ENCODE results near the gene C11orf52. TPM values are rescaled to one million over a fixed set of nuclear protein-coding genes. Genes with fewer than 3 reads are reported as not detected.
A peak's percentile ranks its signal among the peaks of the same experiment; 100 is the strongest.

C11orf52 gene
- total and polyA plus RNA-seq, 2 of the 4 experiments (the other 2 are of a cell fraction), result 0.90 to 1.1 TPM

DNA sequence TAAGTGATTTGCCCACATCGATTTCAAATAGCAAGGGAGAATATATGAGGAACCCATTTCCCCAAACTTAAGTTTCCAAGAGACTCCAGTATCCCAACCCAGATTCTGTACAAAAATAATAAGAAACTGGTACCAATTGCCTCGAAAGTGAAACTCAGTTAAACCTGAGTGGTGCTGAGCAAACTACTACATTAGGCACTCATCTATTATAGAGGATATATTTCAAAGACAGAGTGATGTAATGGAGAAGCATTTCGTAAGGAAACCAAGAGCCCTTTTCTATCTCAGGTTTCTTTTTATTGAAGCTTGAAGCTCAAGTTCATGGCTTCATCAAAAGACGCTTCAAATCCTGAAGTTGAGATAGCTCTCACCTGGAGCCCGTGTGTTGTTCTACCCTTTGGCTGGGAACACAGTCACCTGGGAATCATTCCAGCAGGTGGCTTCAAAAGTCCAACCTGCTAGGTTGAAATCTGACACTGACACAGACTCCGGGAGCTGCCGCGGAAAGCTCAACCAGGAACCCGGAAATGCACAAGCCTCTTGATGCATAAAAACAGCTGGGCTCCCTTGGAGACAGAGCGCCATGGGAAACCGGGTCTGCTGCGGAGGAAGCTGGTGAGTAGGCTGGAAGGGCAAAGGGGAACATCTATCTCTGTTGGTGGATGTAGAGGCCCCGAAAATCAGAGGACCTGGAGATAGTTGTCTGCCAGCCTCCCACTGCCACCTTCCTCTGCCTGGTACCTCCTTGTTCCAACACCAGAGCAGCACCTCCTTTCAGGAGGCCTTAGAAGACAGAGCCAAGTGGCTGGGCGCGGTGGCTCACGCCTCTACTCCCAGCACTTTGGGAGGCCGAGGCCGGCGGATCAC lies at the start of gene C11orf52 (continued):
- no peak for TF ChIP-seq RFX5 (IDR thresholded peaks at IDR 0.05; ENCODE audit: low read depth, low read length)
- TF ChIP-seq RAD21 (IDR thresholded peaks at IDR 0.05; ENCODE audit: low read length), result no peak
- no peak for TF ChIP-seq CEBPB (IDR thresholded peaks at IDR 0.05; ENCODE audit: low read depth, low read length)
- TF ChIP-seq MAFK (IDR thresholded peaks at IDR 0.05; ENCODE audit: low read depth, low read length), result no peak
- no peak for TF ChIP-seq SMC3 (IDR thresholded peaks at IDR 0.05; ENCODE audit: low read depth, low read length)

DNA sequence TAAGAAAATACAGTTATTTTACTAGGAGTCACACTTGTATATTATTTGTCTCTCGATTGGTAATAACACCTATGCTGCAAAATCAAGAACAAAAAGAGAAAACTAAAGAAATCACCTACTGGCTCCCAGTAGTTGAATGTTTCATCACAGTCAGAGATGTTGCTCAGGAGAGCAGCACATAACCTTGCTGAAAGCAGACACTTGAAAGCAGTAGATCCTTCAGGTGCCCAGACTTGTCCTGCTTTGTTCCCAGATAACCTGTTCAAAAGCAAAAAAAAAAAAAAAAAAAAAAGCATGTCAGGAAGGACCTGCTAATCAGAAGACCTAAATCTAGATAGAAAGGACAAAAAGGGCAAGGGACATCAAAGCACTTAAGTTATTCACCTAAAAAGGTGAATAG lies 48.6 kb upstream of the C11orf52 start:
- Histone ChIP-seq H4K8ac (ENCODE audit: low read depth in 2 of 2, low read length in 2 of 2) (no peak overlapping the region; a peak in 1 of 4 replicates), H3K14ac (replicated peaks; ENCODE audit: low read depth, low read length) (no peak overlapping the region), H2AK5ac (ENCODE audit: low read depth, low read length) (no peak overlapping the region), H3K4me3 (ENCODE audit: insufficient read depth, low read depth, low read length) (no peak overlapping the region), H3K9me1 (ENCODE audit: insufficient read depth, low read length) (peaks cover 4% of the 10 kb centered on the region; the same call in 1 of the 2 replicates), H3K4me1 (ENCODE audit: control insufficient read depth, insufficient read depth, low read length) (peaks cover 2% of the 10 kb centered on the region), H3K9ac (ENCODE audit: low read depth, low read length) (no peak overlapping the region; the same call in 1 of the 2 replicates), H3K36me3 (ENCODE audit: control insufficient read depth, insufficient read depth, low read length) (peaks cover 5% of the 10 kb centered on the region), H3K27me3 (ENCODE audit: control insufficient read depth, insufficient read depth, low read length) (no peaks in the 10 kb centered on the region), H4K91ac (ENCODE audit: insufficient read depth, low read depth, low read length) (no peak overlapping the region), H4K5ac (ENCODE audit: low read depth, low read length) (peak overlapping the region; percentile 80; the same call in 1 of the 2 replicates), H3K4me2 (ENCODE audit: low read depth, low read length) (no peak overlapping the region), H2AK9ac (replicated peaks; ENCODE audit: low read depth, low read length, poor library complexity) (no peak overlapping the region), H3K18ac (ENCODE audit: low read depth, low read length) (no peak overlapping the region), H3K56ac (ENCODE audit: extremely low read depth, insufficient read depth, low read length) (no peak overlapping the region), H3K4ac (ENCODE audit: low read depth, low read length) (no peak overlapping the region), H2BK15ac (ENCODE audit: low read depth, low read length) (no peak overlapping the region), H4K20me1 (ENCODE audit: insufficient read depth, low read length) (no peaks in the 10 kb centered on the region), H3K23ac (ENCODE audit: low read depth, low read length) (no peak overlapping the region), H2BK5ac (ENCODE audit: low read depth, low read length, poor library complexity, severe bottlenecking) (no peak overlapping the region), H3K79me1 (ENCODE audit: low read depth in 1 of 2, low read length in 2 of 2) (peaks cover 3 to 19% of the 10 kb centered on the region in 2 experiments; a peak in 3 of 4 replicates), H3K9me3 (ENCODE audit: control insufficient read depth, insufficient read depth, low read length) (no peaks in the 10 kb centered on the region), H2BK120ac (ENCODE audit: low read depth, low read length) (no peak overlapping the region), H2AFZ (replicated peaks; ENCODE audit: low read length, poor library complexity) (no peak overlapping the region), H3K27ac (ENCODE audit: insufficient read depth, low read length) (no peak overlapping the region), H2BK20ac (ENCODE audit: low read depth, low read length) (no peak overlapping the region)
- dilution Hi-C loops (cut with HindIII; ENCODE audit: low sequenced_read_pairs, unreplicated experiment), result no loop called here
- WGBS, 2 experiments (ENCODE audit: extremely low coverage in 2 of 2, insufficient read length in 1 of 2), result no CpG with 5 or more reads among the region's 1 CpG
- intact Hi-C loops (cut with micrococcal nuclease), result loop anchor here (2.0 to 10.0 kb wide), 2 partner anchors 127 to 355 kb away; partner anchors contain the start of gene PTS
- DNase-seq, result no peak
- ChIA-PET CTCF (interaction anchor here (1.5 kb wide), 1 partner anchor 24 kb away, joined by 4 read pairs; no protein-coding TSS in a partner anchor), POLR2A (ENCODE audit: unreplicated experiment) (no interaction called here)
- no TSS peak for BruUV-seq (replicated peaks)
- no peak for TF ChIP-seq RCOR1 (IDR thresholded peaks at IDR 0.05; ENCODE audit: insufficient replicate concordance, low read length)
- no peak for TF ChIP-seq BHLHE40 (IDR thresholded peaks at IDR 0.05; ENCODE audit: low read depth, low read length)
- no peak for TF ChIP-seq FOS (IDR thresholded peaks at IDR 0.05; ENCODE audit: low read depth, low read length)
- in situ Hi-C loops (cut with MboI; ENCODE audit: low sequenced_read_pairs), result no loop called here
- no peak for ATAC-seq (ENCODE audit: low read depth)
